OCI-LY1 (cell line): ENCODE measurements around the gene RAD51B.

Source experiments
- EZH2 ChIP-seq: fragments of 200-600 bp; sonication (generic), shearing (Covaris generic); IDR thresholded peaks from 2 replicates; pipeline ENCODE4 v1.8.0; 2017; ENCODE audit warnings: borderline replicate concordance, mixed run types, mild to moderate bottlenecking, antibody characterized with exemption, low read length, moderate library complexity, mixed read lengths
- TF ChIP-seq, protein P1 (sequence below): fragments of 200-600 bp; sonication (generic), shearing (Covaris generic); IDR thresholded peaks from 2 replicates; pipeline ENCODE4 v1.5.1; 2017; ENCODE audit warnings: mild to moderate bottlenecking, antibody characterized with exemption, low read length, moderate library complexity, mixed read lengths

- TF ChIP-seq, protein P1, sequence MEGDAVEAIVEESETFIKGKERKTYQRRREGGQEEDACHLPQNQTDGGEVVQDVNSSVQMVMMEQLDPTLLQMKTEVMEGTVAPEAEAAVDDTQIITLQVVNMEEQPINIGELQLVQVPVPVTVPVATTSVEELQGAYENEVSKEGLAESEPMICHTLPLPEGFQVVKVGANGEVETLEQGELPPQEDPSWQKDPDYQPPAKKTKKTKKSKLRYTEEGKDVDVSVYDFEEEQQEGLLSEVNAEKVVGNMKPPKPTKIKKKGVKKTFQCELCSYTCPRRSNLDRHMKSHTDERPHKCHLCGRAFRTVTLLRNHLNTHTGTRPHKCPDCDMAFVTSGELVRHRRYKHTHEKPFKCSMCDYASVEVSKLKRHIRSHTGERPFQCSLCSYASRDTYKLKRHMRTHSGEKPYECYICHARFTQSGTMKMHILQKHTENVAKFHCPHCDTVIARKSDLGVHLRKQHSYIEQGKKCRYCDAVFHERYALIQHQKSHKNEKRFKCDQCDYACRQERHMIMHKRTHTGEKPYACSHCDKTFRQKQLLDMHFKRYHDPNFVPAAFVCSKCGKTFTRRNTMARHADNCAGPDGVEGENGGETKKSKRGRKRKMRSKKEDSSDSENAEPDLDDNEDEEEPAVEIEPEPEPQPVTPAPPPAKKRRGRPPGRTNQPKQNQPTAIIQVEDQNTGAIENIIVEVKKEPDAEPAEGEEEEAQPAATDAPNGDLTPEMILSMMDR = no peak
- TF ChIP-seq EZH2 = no peak
Observed at GRCh38 chr14:68098834-68099233, 279.3 kb downstream of the RAD51B start.
